ENCODE results near the gene WDR37.
"Not testable (repeated sequence)": the region's sequence is repeated elsewhere in the genome, so short reads cannot be mapped to it uniquely, and the experiment has no call there.

The WDR37 gene

GRCh38 chr10:1109795-1110673, 53.8 kb downstream of the WDR37 start:
- DNase-seq, result peak; percentile 8 to 23

- DNase-seq, result no peak
Measured at GRCh38 chr10:1110674-1111119, 54.5 kb downstream of the WDR37 start.

GRCh38 chr10:1114315-1114714, 58.1 kb downstream of the WDR37 start:
- no peak for DNase-seq

- no peak for DNase-seq
Measured at GRCh38 chr10:1114719-1115606, 58.8 kb downstream of the WDR37 start.

GRCh38 chr10:1115607-1115955, 59.4 kb downstream of the WDR37 start:
- no peak for DNase-seq

- no peak for DNase-seq
Measured at GRCh38 chr10:1116051-1116450, 59.9 kb downstream of the WDR37 start.

- no peak for DNase-seq
Measured at GRCh38 chr10:1116696-1117280, 60.6 kb downstream of the WDR37 start.

- DNase-seq, result no peak
Measured at GRCh38 chr10:1117651-1118050, 61.5 kb downstream of the WDR37 start.

GRCh38 chr10:1118318-1118717, 62.1 kb downstream of the WDR37 start:
- not testable (repeated sequence) for DNase-seq

GRCh38 chr10:1119027-1119426, 62.8 kb downstream of the WDR37 start:
- no peak for DNase-seq

- DNase-seq, result no peak
Measured at GRCh38 chr10:1119501-1119900, 63.3 kb downstream of the WDR37 start.

- no peak for DNase-seq
Measured at GRCh38 chr10:1120306-1120705, 64.1 kb downstream of the WDR37 start.

GRCh38 chr10:1120801-1121211, 64.6 kb downstream of the WDR37 start:
- peak; percentile 42 to 61 for DNase-seq

GRCh38 chr10:1121271-1121970, 65.2 kb downstream of the WDR37 start:
- DNase-seq, result peak in 1 of 2 experiments; percentile 61

GRCh38 chr10:1122349-1122748, 66.2 kb downstream of the WDR37 start:
- DNase-seq, result no peak

GRCh38 chr10:1123198-1123597, 67.0 kb downstream of the WDR37 start:
- DNase-seq, result no peak

- no peak for DNase-seq
Measured at GRCh38 chr10:1123972-1124371, 67.8 kb downstream of the WDR37 start.

- DNase-seq, result no peak
Measured at GRCh38 chr10:1124796-1125195, 68.6 kb downstream of the WDR37 start.

GRCh38 chr10:1126461-1126860, 70.3 kb downstream of the WDR37 start:
- DNase-seq, result no peak

GRCh38 chr10:1127629-1128028, 71.4 kb downstream of the WDR37 start:
- DNase-seq, result no peak

GRCh38 chr10:1128115-1128514, 71.9 kb downstream of the WDR37 start:
- no peak for DNase-seq

GRCh38 chr10:1128649-1129048, 72.5 kb downstream of the WDR37 start:
- no peak for DNase-seq

GRCh38 chr10:1130226-1130625, 74.0 kb downstream of the WDR37 start:
- no peak for DNase-seq

All from NCI-H187 (cell line).